Esophagus muscularis mucosa (tissue), 4 donors: ENCODE data around the gene DNAJB12. TPM values are rescaled to one million over a fixed set of nuclear protein-coding genes. Genes with fewer than 3 reads are reported as not detected.

Experiments
- DNase-seq: peaks from one replicate; pipeline ENCODE4 v3.0.0-alpha.2; 2017; ENCODE audit errors: extremely low spot score
- H3K27ac ChIP-seq, 4 donors: fragments of 200-600 bp; sonication (generic); replicated peaks in 1 of 4; 1 replicate in 3 of 4; 2 replicates in 1 of 4; pipeline ENCODE4 v1.5.1; 2016 to 2019; ENCODE audit warnings: mild to moderate bottlenecking in 1 of 4
- H3K27me3 ChIP-seq, 4 donors: fragments of 200-600 bp; sonication (generic); one replicate each; pipeline versions ENCODE4 v1.5.1 to v1.6.0; 2016 to 2019
- H3K36me3 ChIP-seq, 4 donors: fragments of 200-600 bp; sonication (generic); one replicate each; pipeline ENCODE4 v1.5.1; 2016 to 2019
- H3K4me1 ChIP-seq, 4 donors: fragments of 200-600 bp; sonication (generic); one replicate each; pipeline ENCODE4 v1.5.1; 2016 to 2019
- H3K4me3 ChIP-seq, 4 donors: fragments of 200-600 bp; sonication (generic); 1 replicate in 2 of 4; 2 replicates in 2 of 4; pipeline ENCODE4 v1.5.1; 2016 to 2019; ENCODE audit warnings: mild to moderate bottlenecking in 4 of 4, moderate library complexity in 1 of 4
- H3K9me3 ChIP-seq, 4 donors: fragments of 200-600 bp; sonication (generic); 1 replicate in 3 of 4; 2 replicates in 1 of 4; pipeline ENCODE4 v1.5.1; 2016 to 2019
- CTCF ChIP-seq, 3 experiments: fragments of 200-600 bp in 2 of 3; fragments of 450-650 bp in 1 of 3; sonication (generic) in 2 of 3; IDR thresholded peaks; one replicate each; pipeline ENCODE4 v1.5.1; 2017 to 2019; ENCODE audit warnings: antibody characterized with exemption in 3 of 3, mild to moderate bottlenecking in 2 of 3, moderate library complexity in 1 of 3
- EP300 ChIP-seq: sonication (generic); formaldehyde crosslinking; IDR thresholded peaks from one replicate; pipeline ENCODE4 v1.6.1; 2017; ENCODE audit warnings: antibody characterized with exemption
- POLR2A ChIP-seq: fragments of 450-650 bp; IDR thresholded peaks from one replicate; pipeline ENCODE4 v1.6.1; 2017; ENCODE audit warnings: antibody characterized with exemption, moderate library complexity, mild to moderate bottlenecking, low read depth
- POLR2AphosphoS5 ChIP-seq, 2 donors: sonication (generic); formaldehyde crosslinking; IDR thresholded peaks; one replicate each; pipeline ENCODE4 v1.6.1; 2017; ENCODE audit warnings: antibody characterized with exemption in 2 of 2
- WGBS: methylation state at CpG from one replicate; pipeline ENCODE4 v1.1.5; 2018; 5-methylcytosine and 5-hydroxymethylcytosine counted together
- intact Hi-C: fragments of 100-400 bp; cut with DNase I; formaldehyde crosslinking; loops from one replicate; pipeline ENCODE4 v1.15.1; 2023
- total RNA-seq, 4 donors: library from RNA; depleted of rRNA; stranded (reverse); fragments of >200 nt; gene quantifications; one replicate each; pipeline versions ENCODE4 v1.1.0 to v1.2.1, GENCODE V29; 2016

Gene DNAJB12
- total RNA-seq, 4 donors from 2014 or later = 27.8 to 46.5 (median 37.8) TPM

- TF ChIP-seq POLR2A = no peak
- no peak for TF ChIP-seq EP300
- no peak for TF ChIP-seq CTCF (IDR thresholded peaks at IDR 0.05)
- no peak for TF ChIP-seq POLR2AphosphoS5 (IDR thresholded peaks at IDR 0.05)
- 77% methylated on average over 16 of the region's 19 CpGs for WGBS
- peaks cover 73 to 87% (median 78%) of the 10 kb centered on the region in 4 donors for H3K4me1 ChIP-seq
- H3K27me3 ChIP-seq = no peaks in the 10 kb centered on the region
- DNase-seq = no peak
- no peak overlapping the region for H3K4me3 ChIP-seq
- peaks cover 11 to 49% (median 26%) of the 10 kb centered on the region in 4 donors for H3K36me3 ChIP-seq
- intact Hi-C loops = no loop called here
- H3K27ac ChIP-seq = peak overlapping the region; percentile 80 to 88 (median 84)
- no peaks in the 10 kb centered on the region for H3K9me3 ChIP-seq
These were observed 21.4 kb downstream of the DNAJB12 start for GRCh38 chr10:72333112-72334015.

GRCh38 chr10:72332423-72333111, 22.2 kb downstream of the DNAJB12 start:
- intact Hi-C loops = no loop called here
- Histone ChIP-seq H3K27ac (peak overlapping the region; percentile 80 to 88 (median 84)), H3K4me1 (peaks cover 81 to 93% (median 86%) of the 10 kb centered on the region in 4 donors), H3K27me3 (no peaks in the 10 kb centered on the region), H3K36me3 (peaks cover 4 to 41% (median 18%) of the 10 kb centered on the region in 4 donors), H3K9me3 (no peaks in the 10 kb centered on the region), H3K4me3 (peak overlapping the region; percentile 7 to 17 (median 11))
- 33% methylated on average over 11 of the region's 12 CpGs for WGBS
- TF ChIP-seq CTCF (IDR thresholded peaks at IDR 0.05) (no peak), POLR2AphosphoS5 (IDR thresholded peaks at IDR 0.05) (peak in 1 of 2 donors; percentile 1), EP300 (no peak), POLR2A (no peak)
- no peak for DNase-seq

GRCh38 chr10:72331575-72332422, 22.9 kb downstream of the DNAJB12 start:
- Histone ChIP-seq H3K27me3 (no peaks in the 10 kb centered on the region), H3K4me1 (peaks cover 83 to 89% (median 84%) of the 10 kb centered on the region in 4 donors), H3K4me3 (peak overlapping the region; percentile 7 to 17 (median 11)), H3K27ac (peak overlapping the region; percentile 80 to 88 (median 84)), H3K36me3 (peaks cover 4 to 34% (median 12%) of the 10 kb centered on the region in 4 donors), H3K9me3 (no peaks in the 10 kb centered on the region)
- 7% methylated on average over 20 of the region's 27 CpGs for WGBS
- intact Hi-C loops = no loop called here
- peak; percentile 95 for DNase-seq
- peak; percentile 45 to 55 for TF ChIP-seq POLR2AphosphoS5 (IDR thresholded peaks at IDR 0.05)
- peak in 2 of 3 experiments; percentile 45 to 46 for TF ChIP-seq CTCF (IDR thresholded peaks at IDR 0.05)
- no peak for TF ChIP-seq POLR2A
- TF ChIP-seq EP300 = no peak

DNA sequence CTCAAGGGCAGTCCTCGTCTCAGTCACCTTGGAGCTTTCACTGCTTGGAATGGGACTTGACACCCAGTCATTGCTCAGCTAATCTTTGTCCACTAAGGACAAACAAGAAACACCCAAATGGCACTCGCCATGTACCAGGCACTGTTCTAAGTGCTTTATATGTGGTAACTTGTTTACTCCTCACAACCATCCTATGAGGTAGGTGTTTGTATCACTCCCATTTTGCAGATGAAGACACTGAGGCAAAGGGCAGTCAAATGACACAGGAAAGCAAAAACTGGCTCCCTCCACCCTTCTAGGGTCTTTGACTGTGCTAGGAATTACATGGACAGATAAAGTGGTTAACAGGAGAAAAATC, 24.7 kb downstream of the DNAJB12 start:
- no peaks in the 10 kb centered on the region for H3K9me3 ChIP-seq
- no peak overlapping the region for H3K4me3 ChIP-seq
- H3K27ac ChIP-seq = peak overlapping the region in 1 of 4 donors; percentile 57
- H3K4me1 ChIP-seq = peaks cover 78 to 83% (median 78%) of the 10 kb centered on the region in 4 donors
- no peaks in the 10 kb centered on the region for H3K27me3 ChIP-seq
- no peak for DNase-seq
- intact Hi-C loops = no loop called here
- WGBS = 87% methylated on average over 2 of the region's 2 CpGs
- TF ChIP-seq CTCF (IDR thresholded peaks at IDR 0.05) (no peak), POLR2AphosphoS5 (IDR thresholded peaks at IDR 0.05) (no peak), POLR2A (no peak), EP300 (no peak)
- peaks cover 0 to 16% (median 4%) of the 10 kb centered on the region in 4 donors for H3K36me3 ChIP-seq
